CD4-positive, alpha-beta T cell treated with Interleukin-17A for 4 hours (primary cell): ENCODE measurements around the gene NPIPB2.

ENCODE experiments used
- DNase-seq: peaks from one replicate; pipeline ENCODE4 v3.0.0-alpha.2; 2020; ENCODE audit warnings: mixed read lengths

NPIPB2 gene

GRCh38 chr16:11896486-11897176 is 45.2 kb downstream of the NPIPB2 start:
- DNase-seq, result no peak

GRCh38 chr16:11893571-11893970 is 48.3 kb downstream of the NPIPB2 start:
- DNase-seq, result no peak

- no peak for DNase-seq
Measured at GRCh38 chr16:11892761-11893160, 49.1 kb downstream of the NPIPB2 start.

GRCh38 chr16:11890231-11890965 is 51.4 kb downstream of the NPIPB2 start:
- DNase-seq, result no peak

GRCh38 chr16:11886881-11887280 is 55.0 kb downstream of the NPIPB2 start:
- DNase-seq, result no peak

- no peak for DNase-seq
Measured at GRCh38 chr16:11884035-11884434, 57.8 kb downstream of the NPIPB2 start.

GRCh38 chr16:11880007-11880406 is 61.8 kb downstream of the NPIPB2 start:
- DNase-seq, result no peak

GRCh38 chr16:11877374-11877773 is 64.5 kb downstream of the NPIPB2 start:
- DNase-seq, result no peak
